ENCODE measurements around the gene SMPD3. TPM values are rescaled to one million over a fixed set of nuclear protein-coding genes. Genes with fewer than 3 reads are reported as not detected.

SMPD3 gene
- total and polyA plus RNA-seq, 2 of the 4 experiments (the other 2 are of a cell fraction): not detected

- no peak overlapping the region for H3K27ac ChIP-seq (ENCODE audit: insufficient read depth, low read length)
Measured at GRCh38 chr16:68371706-68372380, 76.5 kb downstream of the SMPD3 start.

More at GRCh38 chr16:68371706-68372380, 76.5 kb downstream of the SMPD3 start:
- dilution Hi-C loops (cut with HindIII; ENCODE audit: low sequenced_read_pairs, unreplicated experiment) (no loop called here), in situ Hi-C loops (cut with MboI; ENCODE audit: low sequenced_read_pairs) (no loop called here), intact Hi-C loops (cut with micrococcal nuclease) (no loop called here)
- Histone ChIP-seq H4K91ac (ENCODE audit: insufficient read depth, low read depth, low read length) (no peak overlapping the region), H3K4ac (ENCODE audit: low read depth, low read length) (no peak overlapping the region), H3K9ac (ENCODE audit: low read depth, low read length) (no peak overlapping the region), H3K14ac (replicated peaks; ENCODE audit: low read depth, low read length) (no peak overlapping the region), H3K4me2 (ENCODE audit: low read depth, low read length) (no peak overlapping the region), H3K18ac (ENCODE audit: low read depth, low read length) (no peak overlapping the region), H2BK120ac (ENCODE audit: low read depth, low read length) (no peak overlapping the region), H3K4me1 (ENCODE audit: control insufficient read depth, insufficient read depth, low read length) (no peaks in the 10 kb centered on the region), H2AK5ac (ENCODE audit: low read depth, low read length) (no peak overlapping the region), H4K20me1 (ENCODE audit: insufficient read depth, low read length) (no peaks in the 10 kb centered on the region), H2AFZ (replicated peaks; ENCODE audit: low read length, poor library complexity) (no peak overlapping the region), H3K4me3 (ENCODE audit: insufficient read depth, low read depth, low read length) (no peak overlapping the region), H3K27me3 (ENCODE audit: control insufficient read depth, insufficient read depth, low read length) (peaks cover 42% of the 10 kb centered on the region), H3K9me3 (ENCODE audit: control insufficient read depth, insufficient read depth, low read length) (no peaks in the 10 kb centered on the region), H4K8ac (ENCODE audit: low read depth in 2 of 2, low read length in 2 of 2) (no peak overlapping the region), H2BK5ac (ENCODE audit: low read depth, low read length, poor library complexity, severe bottlenecking) (no peak overlapping the region), H4K5ac (ENCODE audit: low read depth, low read length) (no peak overlapping the region), H3K36me3 (ENCODE audit: control insufficient read depth, insufficient read depth, low read length) (no peaks in the 10 kb centered on the region), H3K9me1 (ENCODE audit: insufficient read depth, low read length) (no peaks in the 10 kb centered on the region), H2BK20ac (ENCODE audit: low read depth, low read length) (no peak overlapping the region), H3K56ac (ENCODE audit: extremely low read depth, insufficient read depth, low read length) (no peak overlapping the region), H3K79me1 (ENCODE audit: low read depth in 1 of 2, low read length in 2 of 2) (no peaks in the 10 kb centered on the region), H3K23ac (ENCODE audit: low read depth, low read length) (no peak overlapping the region), H2BK15ac (ENCODE audit: low read depth, low read length) (no peak overlapping the region), H2AK9ac (replicated peaks; ENCODE audit: low read depth, low read length, poor library complexity) (no peak overlapping the region)
- ChIA-PET CTCF (no interaction called here), POLR2A (ENCODE audit: unreplicated experiment) (no interaction called here)
- DNase-seq (no peak), ATAC-seq (ENCODE audit: low read depth) (no peak)
- WGBS, 2 experiments (ENCODE audit: extremely low coverage in 2 of 2, insufficient read length in 1 of 2): 89% methylated on average over 25 of the region's 40 CpGs; no CpG with 5 or more reads in 1 of the 2 experiments
- no TSS peak for BruUV-seq (replicated peaks)
- TF ChIP-seq MAZ (IDR thresholded peaks at IDR 0.05; ENCODE audit: borderline replicate concordance, low read depth, low read length) (no peak), RCOR1 (IDR thresholded peaks at IDR 0.05; ENCODE audit: insufficient replicate concordance, low read length) (no peak), SMC3 (IDR thresholded peaks at IDR 0.05; ENCODE audit: low read depth, low read length) (no peak), MAFK (IDR thresholded peaks at IDR 0.05; ENCODE audit: low read depth, low read length) (no peak), ELK1 (IDR thresholded peaks at IDR 0.05; ENCODE audit: borderline replicate concordance, low read depth, low read length) (no peak), BHLHE40 (IDR thresholded peaks at IDR 0.05; ENCODE audit: low read depth, low read length) (no peak), POLR2A (IDR thresholded peaks at IDR 0.05; ENCODE audit: low read depth, low read length) (no peak), USF2 (IDR thresholded peaks at IDR 0.05; ENCODE audit: low read depth, low read length) (no peak), CHD1 (IDR thresholded peaks at IDR 0.05; ENCODE audit: low read depth, low read length) (no peak), NFE2L2 (IDR thresholded peaks at IDR 0.05; ENCODE audit: low read depth, low read length) (no peak), RAD21 (IDR thresholded peaks at IDR 0.05; ENCODE audit: low read length) (no peak), FOS (IDR thresholded peaks at IDR 0.05; ENCODE audit: low read depth, low read length) (no peak), MXI1 (IDR thresholded peaks at IDR 0.05; ENCODE audit: borderline replicate concordance, low read depth, low read length) (no peak), RFX5 (IDR thresholded peaks at IDR 0.05; ENCODE audit: low read depth, low read length) (no peak), CEBPB (IDR thresholded peaks at IDR 0.05; ENCODE audit: low read depth, low read length) (no peak)

Data from IMR-90 (cell line).